ENCODE results near the gene RPH3AL.
"Not testable (repeated sequence)": the region's sequence is repeated elsewhere in the genome, so short reads cannot be mapped to it uniquely, and the experiment has no call there.

RPH3AL gene

GRCh38 chr17:215563-216478 lies 136.8 kb downstream of the RPH3AL start:
- peak in 2 of 10 donors; percentile 47 to 86 for DNase-seq
- intact Hi-C loops (cut with DNase I): not testable (repeated sequence)

GRCh38 chr17:214881-215331 lies 137.7 kb downstream of the RPH3AL start:
- intact Hi-C loops (cut with DNase I): no loop called here
- DNase-seq: peak in 2 of 10 donors; percentile 71 to 76

GRCh38 chr17:213286-214105 lies 139.1 kb downstream of the RPH3AL start:
- intact Hi-C loops (cut with DNase I): no loop called here
- DNase-seq: peak in 3 of 10 donors; percentile 5 to 56 (median 55)

GRCh38 chr17:210402-210801 lies 142.2 kb downstream of the RPH3AL start:
- peak in 3 of 10 donors; percentile 19 to 67 (median 59) for DNase-seq
- intact Hi-C loops (cut with DNase I): no loop called here

GRCh38 chr17:208429-208828 lies 144.2 kb downstream of the RPH3AL start:
- DNase-seq: peak in 4 of 10 donors; percentile 1 to 64 (median 39)
- intact Hi-C loops (cut with DNase I): no loop called here

- DNase-seq: peak in 2 of 10 donors; percentile 17 to 26
- intact Hi-C loops (cut with DNase I): no loop called here
Measured at GRCh38 chr17:207775-208174, 144.8 kb downstream of the RPH3AL start.

GRCh38 chr17:206941-207560 lies 145.6 kb downstream of the RPH3AL start:
- intact Hi-C loops (cut with DNase I): no loop called here
- peak in 4 of 10 donors; percentile 4 to 88 (median 63) for DNase-seq

- peak in 3 of 10 donors; percentile 1 to 15 (median 5) for DNase-seq
- intact Hi-C loops (cut with DNase I): not testable (repeated sequence)
Measured at GRCh38 chr17:206484-206883, 146.1 kb downstream of the RPH3AL start.

GRCh38 chr17:205817-206216 lies 146.8 kb downstream of the RPH3AL start:
- intact Hi-C loops (cut with DNase I): no loop called here
- peak in 4 of 10 donors; percentile 3 to 67 (median 50) for DNase-seq

- intact Hi-C loops (cut with DNase I): no loop called here
- peak in 4 of 10 donors; percentile 5 to 76 (median 53) for DNase-seq
Measured at GRCh38 chr17:205148-205669, 147.4 kb downstream of the RPH3AL start.

GRCh38 chr17:204427-205147 lies 148.0 kb downstream of the RPH3AL start:
- intact Hi-C loops (cut with DNase I): no loop called here

GRCh38 chr17:202501-202951 lies 150.1 kb downstream of the RPH3AL start:
- intact Hi-C loops (cut with DNase I): no loop called here
- peak in 4 of 10 donors; percentile 7 to 73 (median 61) for DNase-seq

More at GRCh38 chr17:204427-205147, 148.0 kb downstream of the RPH3AL start:
- DNase-seq: peak in 4 of 10 donors; percentile 1 to 54 (median 32)

GRCh38 chr17:201736-202135 lies 150.9 kb downstream of the RPH3AL start:
- intact Hi-C loops (cut with DNase I): not testable (repeated sequence)
- DNase-seq: peak in 2 of 10 donors; percentile 56 to 65

GRCh38 chr17:201257-201656 lies 151.3 kb downstream of the RPH3AL start:
- DNase-seq: peak in 1 of 10 donors; percentile 51
- intact Hi-C loops (cut with DNase I): not testable (repeated sequence)

GRCh38 chr17:200586-200985 lies 152.0 kb downstream of the RPH3AL start:
- peak in 3 of 10 donors; percentile 5 to 68 (median 25) for DNase-seq
- intact Hi-C loops (cut with DNase I): no loop called here

GRCh38 chr17:199806-200545 lies 152.6 kb downstream of the RPH3AL start:
- intact Hi-C loops (cut with DNase I): no loop called here
- DNase-seq: peak in 4 of 10 donors; percentile 5 to 60 (median 40)

- peak in 3 of 10 donors; percentile 54 to 78 (median 74) for DNase-seq
- intact Hi-C loops (cut with DNase I): no loop called here
Measured at GRCh38 chr17:199191-199604, 153.4 kb downstream of the RPH3AL start.

- intact Hi-C loops (cut with DNase I): not testable (repeated sequence)
- peak in 3 of 10 donors; percentile 51 to 82 (median 64) for DNase-seq
Measured at GRCh38 chr17:198225-198624, 154.4 kb downstream of the RPH3AL start.
